Peyer's patch (tissue), 4 donors: ENCODE data around the gene PRELP. TPM values are rescaled to one million over a fixed set of nuclear protein-coding genes. Genes with fewer than 3 reads are reported as not detected.
"Not testable (repeated sequence)": the region's sequence is repeated elsewhere in the genome, so short reads cannot be mapped to it uniquely, and the experiment has no call there.

ENCODE experiments used
- DNase-seq, 3 donors: peaks; one replicate each; pipeline ENCODE4 v3.0.0-alpha.2; 2017 to 2019
- H3K27ac ChIP-seq, 4 donors: fragments of 200-600 bp; sonication (generic); one replicate each; pipeline ENCODE4 v1.5.1; 2016 to 2019
- H3K27me3 ChIP-seq, 2 donors: fragments of 200-600 bp; sonication (generic); one replicate each; pipeline ENCODE4 v1.5.1; 2019
- H3K36me3 ChIP-seq, 3 donors: fragments of 200-600 bp; sonication (generic); one replicate each; pipeline ENCODE4 v1.5.1; 2016 to 2019
- H3K4me1 ChIP-seq, 4 donors: fragments of 200-600 bp; sonication (generic); one replicate each; pipeline ENCODE4 v1.5.1; 2016 to 2019
- H3K4me3 ChIP-seq, 4 donors: fragments of 200-600 bp; sonication (generic); 1 replicate in 3 of 4; 2 replicates in 1 of 4; pipeline ENCODE4 v1.5.1; 2016 to 2019; ENCODE audit warnings: mild to moderate bottlenecking in 1 of 4
- H3K9me3 ChIP-seq, 4 donors: fragments of 200-600 bp; sonication (generic); one replicate each; pipeline ENCODE4 v1.5.1; 2016 to 2019; ENCODE audit warnings: mild to moderate bottlenecking in 1 of 4
- CTCF ChIP-seq, 6 experiments: fragments of 450-650 bp in 4 of 6; fragments of 200-600 bp in 2 of 6; sonication (generic) in 1 of 6; IDR thresholded peaks; one replicate each; pipeline ENCODE4 v1.5.1; 2017 to 2019; ENCODE audit warnings: antibody characterized with exemption in 6 of 6, mild to moderate bottlenecking in 3 of 6, moderate library complexity in 1 of 6
- POLR2A ChIP-seq, 2 donors: fragments of 450-650 bp; IDR thresholded peaks; one replicate each; pipeline ENCODE4 v1.5.1; 2017; ENCODE audit warnings: antibody characterized with exemption in 2 of 2, mild to moderate bottlenecking in 2 of 2, moderate library complexity in 2 of 2
- total RNA-seq, 4 donors: library from RNA; depleted of rRNA; stranded (reverse); fragments of >200 nt; gene quantifications; one replicate each; pipeline ENCODE4 v1.1.0, GENCODE V29; 2016

Gene PRELP
- total RNA-seq, 4 donors from 2014 or later = 4.2 to 38.3 (median 18.0) TPM

DNA sequence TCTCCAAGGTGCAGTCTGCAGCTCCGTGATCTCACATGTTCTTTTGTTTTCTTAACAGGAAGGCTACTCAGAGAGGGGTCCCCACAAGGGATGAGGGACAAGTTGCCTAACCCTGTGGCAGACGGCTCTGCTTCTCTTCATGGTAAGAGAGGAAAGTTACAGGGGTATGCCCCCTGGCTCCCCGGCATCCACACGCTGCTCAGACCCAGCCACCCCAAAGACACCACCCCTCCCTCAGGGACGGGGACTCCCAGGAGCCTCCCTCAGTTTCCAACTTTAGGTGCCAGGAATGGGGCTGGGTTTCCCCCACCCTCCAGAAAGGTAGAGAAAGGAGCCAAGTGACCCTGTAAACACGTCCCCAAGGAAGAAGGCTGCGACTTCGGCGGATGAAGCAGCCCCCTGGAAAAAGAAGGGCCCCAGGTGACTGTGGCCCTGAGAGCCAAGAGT is 38.0 kb downstream of the PRELP start:
- peaks cover 0 to 9% (median 0%) of the 10 kb centered on the region in 4 donors for H3K4me1 ChIP-seq
- H3K27ac ChIP-seq = peak overlapping the region in 1 of 4 donors; percentile 67
- no peaks in the 10 kb centered on the region for H3K9me3 ChIP-seq
- DNase-seq = no peak
- no peak for TF ChIP-seq POLR2A (IDR thresholded peaks at IDR 0.05)
- no peak for TF ChIP-seq CTCF (IDR thresholded peaks at IDR 0.05)
- H3K36me3 ChIP-seq = no peaks in the 10 kb centered on the region
- no peaks in the 10 kb centered on the region for H3K27me3 ChIP-seq
- H3K4me3 ChIP-seq = no peak overlapping the region

DNA sequence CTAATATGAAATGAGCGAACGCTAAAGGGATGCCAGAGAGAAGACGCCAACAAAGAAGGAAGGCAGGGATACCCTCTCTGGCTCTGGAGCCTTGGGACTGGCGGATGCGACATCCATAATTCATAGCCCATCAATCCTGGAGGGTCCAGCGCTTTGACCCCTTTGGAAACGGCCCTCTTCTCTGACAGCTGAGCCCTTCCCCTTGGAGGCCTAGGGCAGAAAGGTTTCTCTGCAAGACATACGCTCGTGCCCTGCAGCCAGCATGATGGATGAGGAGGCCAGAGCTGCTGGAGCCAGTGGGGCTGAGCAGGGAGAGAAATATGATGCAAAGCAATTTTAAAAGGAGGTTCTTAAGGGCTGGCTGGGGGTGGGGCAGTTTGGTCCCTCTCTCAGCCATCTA is 40.6 kb downstream of the PRELP start:
- TF ChIP-seq POLR2A (IDR thresholded peaks at IDR 0.05) = no peak
- TF ChIP-seq CTCF (IDR thresholded peaks at IDR 0.05) = no peak
- Histone ChIP-seq H3K4me3 (no peak overlapping the region), H3K36me3 (no peaks in the 10 kb centered on the region), H3K27me3 (no peaks in the 10 kb centered on the region), H3K9me3 (no peaks in the 10 kb centered on the region), H3K27ac (no peak overlapping the region), H3K4me1 (peaks cover 0 to 12% (median 4%) of the 10 kb centered on the region in 4 donors)
- no peak for DNase-seq

DNA sequence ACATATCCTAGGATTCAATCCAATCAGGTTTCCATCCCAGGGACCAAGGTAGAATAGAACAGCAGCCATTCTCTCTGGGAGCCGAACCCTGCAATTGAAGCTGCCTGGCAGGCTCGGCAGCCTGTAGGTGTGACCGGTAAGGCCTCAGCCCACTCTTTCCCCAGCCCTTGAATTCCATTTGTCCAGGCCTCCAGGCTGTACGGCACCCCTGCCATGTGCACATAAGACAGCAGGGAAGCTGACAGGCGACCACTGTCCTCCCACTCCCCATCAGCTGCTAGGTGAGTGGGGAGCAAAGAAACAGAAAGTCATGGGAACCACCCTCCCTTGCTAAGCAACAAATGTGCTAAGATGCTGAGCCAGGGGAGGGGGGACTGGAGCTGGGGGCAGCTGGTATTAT is 41.3 kb downstream of the PRELP start:
- H3K4me3 ChIP-seq = no peak overlapping the region
- peaks cover 0 to 19% (median 5%) of the 10 kb centered on the region in 4 donors for H3K4me1 ChIP-seq
- no peaks in the 10 kb centered on the region for H3K27me3 ChIP-seq
- H3K27ac ChIP-seq = no peak overlapping the region
- DNase-seq = no peak
- no peaks in the 10 kb centered on the region for H3K9me3 ChIP-seq
- no peaks in the 10 kb centered on the region for H3K36me3 ChIP-seq
- no peak for TF ChIP-seq POLR2A (IDR thresholded peaks at IDR 0.05)
- TF ChIP-seq CTCF (IDR thresholded peaks at IDR 0.05) = no peak

- Histone ChIP-seq H3K27ac (no peak overlapping the region), H3K36me3 (no peaks in the 10 kb centered on the region), H3K9me3 (no peaks in the 10 kb centered on the region), H3K4me1 (peaks cover 0 to 22% (median 5%) of the 10 kb centered on the region in 4 donors), H3K4me3 (no peak overlapping the region), H3K27me3 (no peaks in the 10 kb centered on the region)
- DNase-seq = no peak
- no peak for TF ChIP-seq CTCF (IDR thresholded peaks at IDR 0.05)
- TF ChIP-seq POLR2A (IDR thresholded peaks at IDR 0.05) = no peak
Observed at GRCh38 chr1:203517426-203518110, 42.0 kb downstream of the PRELP start.

- not testable (repeated sequence) for H3K27ac ChIP-seq, H3K27me3 ChIP-seq, DNase-seq, H3K4me3 ChIP-seq, H3K9me3 ChIP-seq, H3K36me3 ChIP-seq
- H3K4me1 ChIP-seq = peaks cover 0 to 19% (median 5%) of the 10 kb centered on the region in 4 donors
Observed at GRCh38 chr1:203518139-203518538, 42.5 kb downstream of the PRELP start.

- TF ChIP-seq POLR2A (IDR thresholded peaks at IDR 0.05) (no peak), CTCF (IDR thresholded peaks at IDR 0.05) (no peak)
- Histone ChIP-seq H3K4me1 (peaks cover 0 to 15% (median 5%) of the 10 kb centered on the region in 4 donors), H3K27ac (no peak overlapping the region)
Observed at GRCh38 chr1:203518541-203518940, 42.9 kb downstream of the PRELP start.

More at GRCh38 chr1:203518541-203518940, 42.9 kb downstream of the PRELP start:
- no peaks in the 10 kb centered on the region for H3K27me3 ChIP-seq
- DNase-seq = no peak
- no peaks in the 10 kb centered on the region for H3K9me3 ChIP-seq
- H3K36me3 ChIP-seq = no peaks in the 10 kb centered on the region
- H3K4me3 ChIP-seq = no peak overlapping the region
